ENCODE measurements around the gene CLDN34.

The CLDN34 gene

DNA sequence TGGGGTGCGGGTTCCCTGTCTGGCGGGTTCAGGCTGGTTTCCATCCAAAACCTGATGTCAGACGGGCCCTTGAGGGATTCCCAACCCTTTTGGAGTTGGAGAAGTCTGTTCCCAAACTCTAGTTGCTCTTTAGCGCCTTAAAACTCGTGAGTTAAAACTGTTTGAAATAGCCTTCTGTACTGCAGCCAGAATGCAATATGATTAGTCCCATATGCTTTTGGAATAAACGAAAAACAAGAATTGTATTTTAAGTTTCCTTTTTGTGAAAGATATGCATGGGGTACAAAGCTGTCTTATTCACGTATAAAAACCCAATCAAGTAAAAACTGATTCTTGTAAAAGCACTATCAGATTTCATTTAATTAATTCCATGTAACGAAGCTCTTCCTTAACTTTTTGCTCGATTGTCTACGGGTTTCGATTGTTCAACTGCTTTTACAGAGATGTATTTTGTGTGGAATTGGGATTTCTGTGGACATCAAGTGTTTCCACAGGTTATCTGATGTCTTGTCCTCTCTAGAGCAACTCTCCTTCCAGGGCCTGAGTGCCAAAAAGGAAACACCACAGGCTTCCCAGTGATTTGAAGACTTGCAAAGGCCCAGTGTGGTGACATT is 49.5 kb downstream of the CLDN34 start:
- DNase-seq (ENCODE audit: low spot score): no peak

DNA sequence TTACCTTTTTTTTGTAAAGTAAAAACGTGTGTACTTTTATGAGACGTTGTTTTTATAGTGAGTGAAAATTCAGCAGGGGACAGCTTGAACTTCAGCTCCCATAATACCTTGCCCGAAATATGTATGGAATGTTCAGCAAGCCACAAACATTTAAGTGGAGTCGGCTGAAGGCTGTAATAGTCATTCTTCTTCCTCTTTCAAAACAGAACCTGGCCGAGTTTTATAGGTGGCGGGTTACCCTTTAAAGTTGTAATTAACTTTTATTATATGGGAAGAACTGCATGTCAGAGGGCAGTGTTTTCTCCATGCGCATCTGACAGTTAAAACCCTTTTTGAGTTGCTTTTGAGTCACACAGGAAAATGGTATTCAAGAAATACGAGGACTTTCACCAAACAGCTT is 50.7 kb downstream of the CLDN34 start:
- DNase-seq (ENCODE audit: low spot score): no peak

Measured in iPS-NIHi11 (cell line).